Gastroesophageal sphincter (tissue), 4 donors: ENCODE results near the gene TMCC1. TPM values are rescaled to one million over a fixed set of nuclear protein-coding genes. Genes with fewer than 3 reads are reported as not detected.

ENCODE experiments used
- ATAC-seq: fragments of 150-250 bp; one replicate; pipeline ENCODE4 v1.9.1; 2016; ENCODE audit warnings: mild to moderate bottlenecking, moderate library complexity
- H3K27ac ChIP-seq, 4 donors: fragments of 200-600 bp; sonication (generic) in 3 of 4; 1 replicate in 3 of 4; 2 replicates in 1 of 4; pipeline ENCODE4 v1.5.1; 2016 to 2019
- H3K27me3 ChIP-seq: fragments of 200-600 bp; sonication (generic); one replicate; pipeline ENCODE4 v1.5.1; 2019
- H3K36me3 ChIP-seq, 2 donors: fragments of 200-600 bp; sonication (generic); one replicate each; pipeline ENCODE4 v1.5.1; 2019; ENCODE audit warnings: control low read depth in 1 of 2
- H3K4me1 ChIP-seq, 3 donors: fragments of 200-600 bp; sonication (generic); 1 replicate in 2 of 3; 2 replicates in 1 of 3; pipeline ENCODE4 v1.5.1; 2016 to 2019; ENCODE audit warnings: control low read depth in 2 of 3
- H3K4me3 ChIP-seq, 2 donors: fragments of 200-600 bp; sonication (generic); one replicate each; pipeline ENCODE4 v1.5.1; 2019; ENCODE audit warnings: mild to moderate bottlenecking in 1 of 2, moderate library complexity in 1 of 2
- H3K9me3 ChIP-seq, 3 donors: fragments of 200-600 bp; sonication (generic); one replicate each; pipeline ENCODE4 v1.5.1; 2017 to 2019; ENCODE audit warnings: control low read depth in 2 of 3
- EP300 ChIP-seq: sonication (generic); formaldehyde crosslinking; IDR thresholded peaks from one replicate; pipeline ENCODE4 v1.6.1; 2017; ENCODE audit warnings: antibody characterized with exemption, mild to moderate bottlenecking
- POLR2A ChIP-seq, 2 donors: fragments of 450-650 bp; IDR thresholded peaks; one replicate each; pipeline ENCODE4 v1.6.1; 2017; ENCODE audit warnings: antibody characterized with exemption in 2 of 2, mild to moderate bottlenecking in 2 of 2, moderate library complexity in 1 of 2
- POLR2AphosphoS5 ChIP-seq: sonication (generic); formaldehyde crosslinking; IDR thresholded peaks from one replicate; pipeline ENCODE4 v1.6.1; 2017; ENCODE audit warnings: antibody characterized with exemption
- WGBS, 2 donors: methylation state at CpG; one replicate each; pipeline ENCODE4 v1.1.5; 2018; ENCODE audit warnings: low coverage in 1 of 2; 5-methylcytosine and 5-hydroxymethylcytosine counted together
- total RNA-seq, 4 donors: library from RNA; depleted of rRNA; stranded (reverse); fragments of >200 nt; gene quantifications; one replicate each; pipeline ENCODE4 v1.1.0, GENCODE V29; 2016
- TF ChIP-seq, protein P1 (sequence below), 4 experiments: fragments of 200-600 bp in 2 of 4; fragments of 450-650 bp in 2 of 4; sonication (generic) in 1 of 4; IDR thresholded peaks; one replicate each; pipeline ENCODE4 v1.5.1; 2017 to 2019; ENCODE audit warnings: antibody characterized with exemption in 4 of 4, mild to moderate bottlenecking in 2 of 4, moderate library complexity in 2 of 4

TMCC1 gene
- total RNA-seq, 4 donors from 2014 or later: 20.3 to 32.7 (median 28.1) TPM

GRCh38 chr3:129605922-129606635, 287.4 kb downstream of the TMCC1 start:
- Histone ChIP-seq H3K4me3 (peak overlapping the region; percentile 36 to 71), H3K9me3 (no peaks in the 10 kb centered on the region), H3K36me3 (no peaks in the 10 kb centered on the region), H3K27me3 (peaks cover 24% of the 10 kb centered on the region), H3K27ac (peak overlapping the region; percentile 49 to 86 (median 84)), H3K4me1 (peaks cover 0 to 89% (median 33%) of the 10 kb centered on the region in 3 donors)
- TF ChIP-seq POLR2A (IDR thresholded peaks at IDR 0.05) (peak in 1 of 2 donors; percentile 36), EP300 (no peak), POLR2AphosphoS5 (no peak)
- TF ChIP-seq, protein P1, sequence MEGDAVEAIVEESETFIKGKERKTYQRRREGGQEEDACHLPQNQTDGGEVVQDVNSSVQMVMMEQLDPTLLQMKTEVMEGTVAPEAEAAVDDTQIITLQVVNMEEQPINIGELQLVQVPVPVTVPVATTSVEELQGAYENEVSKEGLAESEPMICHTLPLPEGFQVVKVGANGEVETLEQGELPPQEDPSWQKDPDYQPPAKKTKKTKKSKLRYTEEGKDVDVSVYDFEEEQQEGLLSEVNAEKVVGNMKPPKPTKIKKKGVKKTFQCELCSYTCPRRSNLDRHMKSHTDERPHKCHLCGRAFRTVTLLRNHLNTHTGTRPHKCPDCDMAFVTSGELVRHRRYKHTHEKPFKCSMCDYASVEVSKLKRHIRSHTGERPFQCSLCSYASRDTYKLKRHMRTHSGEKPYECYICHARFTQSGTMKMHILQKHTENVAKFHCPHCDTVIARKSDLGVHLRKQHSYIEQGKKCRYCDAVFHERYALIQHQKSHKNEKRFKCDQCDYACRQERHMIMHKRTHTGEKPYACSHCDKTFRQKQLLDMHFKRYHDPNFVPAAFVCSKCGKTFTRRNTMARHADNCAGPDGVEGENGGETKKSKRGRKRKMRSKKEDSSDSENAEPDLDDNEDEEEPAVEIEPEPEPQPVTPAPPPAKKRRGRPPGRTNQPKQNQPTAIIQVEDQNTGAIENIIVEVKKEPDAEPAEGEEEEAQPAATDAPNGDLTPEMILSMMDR (IDR thresholded peaks at IDR 0.05): no peak
- ATAC-seq: peak; percentile 11
- WGBS, 2 donors: no CpG with 5 or more reads among the region's 98 CpGs

- no peaks in the 10 kb centered on the region for H3K36me3 ChIP-seq
- ATAC-seq: no peak
- 12% methylated on average over 5 of the region's 98 CpGs; no CpG with 5 or more reads in 1 of the 2 donors for whole genome bisulfite sequencing, 2 donors
- no peaks in the 10 kb centered on the region for H3K9me3 ChIP-seq
- peak overlapping the region; percentile 36 to 71 for H3K4me3 ChIP-seq
- H3K27ac ChIP-seq: peak overlapping the region in 3 of 4 donors; percentile 83 to 86 (median 84)
- TF ChIP-seq POLR2A (IDR thresholded peaks at IDR 0.05) (peak in 1 of 2 donors; percentile 21), EP300 (no peak), POLR2AphosphoS5 (no peak)
- TF ChIP-seq, protein P1 (IDR thresholded peaks at IDR 0.05): peak in 1 of 4 experiments; percentile 22
- H3K27me3 ChIP-seq: peaks cover 24% of the 10 kb centered on the region
- H3K4me1 ChIP-seq: peaks cover 0 to 93% (median 33%) of the 10 kb centered on the region in 3 donors
Measured at GRCh38 chr3:129605203-129605921, 288.1 kb downstream of the TMCC1 start.

DNA sequence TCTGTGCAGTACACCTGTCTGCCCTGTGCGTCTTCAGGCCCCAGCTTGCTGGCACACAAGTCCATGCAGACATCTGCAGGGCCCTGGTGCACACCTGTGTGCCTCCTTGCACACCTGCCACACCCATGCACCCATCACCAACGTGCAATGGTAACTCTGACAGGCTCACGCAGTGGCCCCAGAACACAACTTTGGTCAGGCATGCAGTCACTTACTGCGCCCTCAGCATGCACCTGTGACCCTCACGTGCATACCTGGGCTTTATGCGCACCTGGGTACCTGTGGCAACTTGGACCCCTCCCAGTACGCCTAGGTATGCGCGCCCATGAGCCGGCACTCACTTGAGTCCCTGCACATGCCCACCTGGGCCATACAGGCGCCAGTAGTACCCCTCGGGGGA, 288.7 kb downstream of the TMCC1 start:
- Histone ChIP-seq H3K4me3 (peak overlapping the region; percentile 36 to 71), H3K27me3 (peaks cover 24% of the 10 kb centered on the region), H3K36me3 (no peaks in the 10 kb centered on the region), H3K9me3 (no peaks in the 10 kb centered on the region), H3K4me1 (peaks cover 0 to 93% (median 39%) of the 10 kb centered on the region in 3 donors), H3K27ac (peak overlapping the region in 3 of 4 donors; percentile 83 to 86 (median 84))
- WGBS, 2 donors: 39 to 80% methylated on average over 1 to 3 of the region's 12 CpGs
- no peak for ATAC-seq
- TF ChIP-seq POLR2A (IDR thresholded peaks at IDR 0.05): no peak
- TF ChIP-seq, protein P1 (IDR thresholded peaks at IDR 0.05): no peak
- TF ChIP-seq POLR2AphosphoS5: no peak
- no peak for TF ChIP-seq EP300

GRCh38 chr3:129603991-129604749, 289.3 kb downstream of the TMCC1 start:
- Histone ChIP-seq H3K4me3 (peak overlapping the region; percentile 36 to 71), H3K36me3 (no peaks in the 10 kb centered on the region), H3K27ac (peak overlapping the region in 3 of 4 donors; percentile 83 to 86 (median 84)), H3K4me1 (peaks cover 0 to 94% (median 41%) of the 10 kb centered on the region in 3 donors), H3K9me3 (no peaks in the 10 kb centered on the region), H3K27me3 (peaks cover 24% of the 10 kb centered on the region)
- TF ChIP-seq POLR2A (IDR thresholded peaks at IDR 0.05) (no peak), POLR2AphosphoS5 (no peak)
- TF ChIP-seq, protein P1 (IDR thresholded peaks at IDR 0.05): no peak
- WGBS, 2 donors: 57 to 59% methylated on average over 4 to 5 of the region's 8 CpGs
- no peak for ATAC-seq
